ENCODE results near the gene NLRC4. TPM values are rescaled to one million over a fixed set of nuclear protein-coding genes. Genes with fewer than 3 reads are reported as not detected.

NLRC4 gene
- total RNA-seq, 1 experiment from 2014 or later, result not detected

Small RNA genes within 50 kb of the gene (small RNA-seq; reads per million reads assigned to genes)
- gene RNU6-647P, result not detected

Other genes with a start within 250 kb of the NLRC4 start
- gene DPY30, start 225.1 kb downstream of the NLRC4 start, total RNA-seq (2014; rRNA removed; shearing (Covaris generic)), result 61.8 and 62.9 TPM in 2 replicates
- gene SPAST, start 201.3 kb downstream of the NLRC4 start, total RNA-seq (2014; rRNA removed; shearing (Covaris generic)), result 10.0 and 12.7 TPM in 2 replicates
- gene SLC30A6, start 99.0 kb downstream of the NLRC4 start, total RNA-seq (2014; rRNA removed; shearing (Covaris generic)), result 25.6 and 31.5 TPM in 2 replicates
- gene YIPF4, start 13.0 kb upstream of the NLRC4 start, total RNA-seq (2014; rRNA removed; shearing (Covaris generic)), result 8.7 and 14.1 TPM in 2 replicates
- gene BIRC6, start 92.1 kb upstream of the NLRC4 start, total RNA-seq (2014; rRNA removed; shearing (Covaris generic)), result 54.2 and 55.4 TPM in 2 replicates